NCI-H187 treated with DMSO at 0.1 percent for 48 hours (cell line): Measurements from ENCODE around the gene TASP1.

ENCODE experiments used
- DNase-seq: peaks from one replicate; lab custom pipeline; 2025; lab: John Stamatoyannopoulos, UW

The TASP1 gene

GRCh38 chr20:13441388-13441787 is 197.3 kb downstream of the TASP1 start:
- no peak for DNase-seq

- no peak for DNase-seq
Observed at GRCh38 chr20:13436530-13436929, 202.2 kb downstream of the TASP1 start.

- DNase-seq: no peak
Observed at GRCh38 chr20:13432126-13432525, 206.6 kb downstream of the TASP1 start.

GRCh38 chr20:13430346-13431002 is 208.3 kb downstream of the TASP1 start:
- DNase-seq: no peak

- no peak for DNase-seq
Observed at GRCh38 chr20:13428684-13429083, 210.0 kb downstream of the TASP1 start.

GRCh38 chr20:13426870-13427269 is 211.9 kb downstream of the TASP1 start:
- no peak for DNase-seq

- no peak for DNase-seq
Observed at GRCh38 chr20:13425381-13426135, 213.2 kb downstream of the TASP1 start.

GRCh38 chr20:13424174-13424833 is 214.4 kb downstream of the TASP1 start:
- DNase-seq: no peak

GRCh38 chr20:13423472-13424173 is 215.1 kb downstream of the TASP1 start:
- DNase-seq: no peak

GRCh38 chr20:13422637-13423036 is 216.1 kb downstream of the TASP1 start:
- no peak for DNase-seq

GRCh38 chr20:13420625-13421024 is 218.1 kb downstream of the TASP1 start:
- DNase-seq: no peak

- DNase-seq: no peak
Observed at GRCh38 chr20:13419477-13419876, 219.3 kb downstream of the TASP1 start.

- DNase-seq: no peak
Observed at GRCh38 chr20:13418263-13419229, 220.2 kb downstream of the TASP1 start.

GRCh38 chr20:13416531-13416930 is 222.2 kb downstream of the TASP1 start:
- DNase-seq: no peak

- DNase-seq: no peak
Observed at GRCh38 chr20:13412806-13413445, 225.8 kb downstream of the TASP1 start.

GRCh38 chr20:13404293-13404692 is 234.4 kb downstream of the TASP1 start:
- no peak for DNase-seq

GRCh38 chr20:13403453-13403852 is 235.3 kb downstream of the TASP1 start:
- DNase-seq: no peak

GRCh38 chr20:13402986-13403385 is 235.7 kb downstream of the TASP1 start:
- DNase-seq: no peak

- DNase-seq: no peak
Observed at GRCh38 chr20:13402171-13402760, 236.5 kb downstream of the TASP1 start.

GRCh38 chr20:13401596-13401995 is 237.1 kb downstream of the TASP1 start:
- no peak for DNase-seq
